ENCODE results near the gene HBD. TPM values are rescaled to one million over a fixed set of nuclear protein-coding genes. Genes with fewer than 3 reads are reported as not detected.

HBD gene
- total RNA-seq, 6 experiments from 2014 or later = not detected

DNA sequence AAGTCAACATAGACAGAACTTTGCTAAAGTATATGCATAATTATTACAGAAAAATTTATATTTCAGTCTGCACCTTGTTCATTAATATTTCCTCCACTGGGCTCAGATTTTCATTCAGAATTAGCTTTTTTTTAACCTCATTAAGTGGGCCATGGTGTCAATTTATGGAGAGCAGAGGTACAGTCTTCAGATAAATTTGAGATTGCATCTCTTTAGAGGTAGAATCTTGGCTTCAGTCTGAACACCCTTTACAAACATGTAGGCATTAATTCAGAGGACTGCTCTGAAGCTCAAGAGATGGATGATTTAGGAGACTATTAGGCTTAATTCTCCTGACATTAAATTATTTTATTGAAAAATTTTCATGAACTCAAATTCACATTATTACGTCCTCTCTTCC lies 4.0 kb downstream of the HBD start:
- H3K9me3 Mint-ChIP-seq = no peaks in the 10 kb centered on the region
- no peak for DNase-seq
- no peak overlapping the region for H3K27ac Mint-ChIP-seq
- H3K36me3 Mint-ChIP-seq (ENCODE audit: low read depth) = no peaks in the 10 kb centered on the region
- H3K4me3 Mint-ChIP-seq = no peak overlapping the region
- H3K27me3 Mint-ChIP-seq (ENCODE audit: insufficient read depth) = no peaks in the 10 kb centered on the region
- no peak for TF ChIP-seq CTCF (IDR thresholded peaks at IDR 0.05)
- H3K4me1 Mint-ChIP-seq (ENCODE audit: low read depth) = peaks cover 22% of the 10 kb centered on the region

DNA sequence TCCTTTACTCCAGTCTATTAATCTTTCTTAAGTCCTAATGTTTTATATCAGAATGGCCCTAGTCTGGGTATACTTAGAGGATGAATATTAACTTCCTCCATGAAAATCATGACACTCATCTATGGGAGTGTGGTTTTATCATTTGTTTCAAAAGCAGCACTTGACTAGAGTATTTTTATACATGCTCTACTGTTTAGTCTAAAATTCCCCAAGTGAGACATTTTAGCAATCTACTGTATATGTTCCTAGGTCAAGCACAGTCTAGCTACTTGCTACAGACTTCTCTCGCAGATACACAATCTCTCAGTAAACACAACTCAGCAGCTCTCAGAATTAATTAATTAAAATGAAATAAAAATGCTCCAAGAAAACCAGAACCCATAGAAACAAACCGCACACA lies 4.5 kb downstream of the HBD start:
- no peak overlapping the region for H3K4me3 Mint-ChIP-seq
- DNase-seq = no peak
- no peaks in the 10 kb centered on the region for H3K27me3 Mint-ChIP-seq (ENCODE audit: insufficient read depth)
- TF ChIP-seq CTCF (IDR thresholded peaks at IDR 0.05) = no peak
- no peak overlapping the region for H3K27ac Mint-ChIP-seq
- H3K4me1 Mint-ChIP-seq (ENCODE audit: low read depth) = peaks cover 22% of the 10 kb centered on the region
- H3K9me3 Mint-ChIP-seq = no peaks in the 10 kb centered on the region
- no peaks in the 10 kb centered on the region for H3K36me3 Mint-ChIP-seq (ENCODE audit: low read depth)

- TF ChIP-seq CTCF (IDR thresholded peaks at IDR 0.05) = no peak
- DNase-seq = no peak
- Mint-ChIP-seq H3K27me3 (ENCODE audit: insufficient read depth) (no peaks in the 10 kb centered on the region), H3K27ac (no peak overlapping the region), H3K36me3 (ENCODE audit: low read depth) (no peaks in the 10 kb centered on the region), H3K4me1 (ENCODE audit: low read depth) (peaks cover 19% of the 10 kb centered on the region), H3K9me3 (no peaks in the 10 kb centered on the region), H3K4me3 (no peak overlapping the region)
Observed at GRCh38 chr11:5229356-5229755, 4.9 kb downstream of the HBD start.

DNA sequence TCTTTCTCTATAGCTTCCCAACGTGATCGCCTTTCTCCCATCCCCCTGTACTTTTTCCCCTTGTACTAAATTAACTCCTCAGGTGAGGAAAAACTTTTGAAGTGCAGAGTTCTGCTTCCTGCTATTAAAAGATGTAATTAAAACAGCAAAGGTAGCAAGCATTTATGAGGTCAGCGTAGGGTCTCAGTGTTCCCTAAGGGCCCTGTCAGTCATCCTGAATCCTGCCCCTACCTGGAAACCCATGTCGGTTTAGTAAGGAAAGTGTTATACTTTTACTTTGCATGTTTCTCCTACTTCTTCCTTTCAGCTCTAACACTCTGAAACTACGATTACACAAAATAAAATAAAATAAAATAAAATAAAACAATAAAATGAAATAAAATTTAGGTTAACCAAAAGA lies 6.2 kb downstream of the HBD start:
- Mint-ChIP-seq H3K27ac (no peak overlapping the region), H3K4me1 (ENCODE audit: low read depth) (peaks cover 21% of the 10 kb centered on the region), H3K36me3 (ENCODE audit: low read depth) (no peaks in the 10 kb centered on the region), H3K9me3 (no peaks in the 10 kb centered on the region), H3K27me3 (ENCODE audit: insufficient read depth) (no peaks in the 10 kb centered on the region), H3K4me3 (no peak overlapping the region)
- TF ChIP-seq CTCF (IDR thresholded peaks at IDR 0.05) = no peak
- DNase-seq = no peak

GRCh38 chr11:5227681-5228080 lies 6.6 kb downstream of the HBD start:
- no peak for TF ChIP-seq CTCF (IDR thresholded peaks at IDR 0.05)
- Mint-ChIP-seq H3K9me3 (no peaks in the 10 kb centered on the region), H3K4me1 (ENCODE audit: low read depth) (peaks cover 21% of the 10 kb centered on the region), H3K27ac (no peak overlapping the region), H3K27me3 (ENCODE audit: insufficient read depth) (no peaks in the 10 kb centered on the region), H3K4me3 (no peak overlapping the region), H3K36me3 (ENCODE audit: low read depth) (no peaks in the 10 kb centered on the region)
- DNase-seq = no peak

DNA sequence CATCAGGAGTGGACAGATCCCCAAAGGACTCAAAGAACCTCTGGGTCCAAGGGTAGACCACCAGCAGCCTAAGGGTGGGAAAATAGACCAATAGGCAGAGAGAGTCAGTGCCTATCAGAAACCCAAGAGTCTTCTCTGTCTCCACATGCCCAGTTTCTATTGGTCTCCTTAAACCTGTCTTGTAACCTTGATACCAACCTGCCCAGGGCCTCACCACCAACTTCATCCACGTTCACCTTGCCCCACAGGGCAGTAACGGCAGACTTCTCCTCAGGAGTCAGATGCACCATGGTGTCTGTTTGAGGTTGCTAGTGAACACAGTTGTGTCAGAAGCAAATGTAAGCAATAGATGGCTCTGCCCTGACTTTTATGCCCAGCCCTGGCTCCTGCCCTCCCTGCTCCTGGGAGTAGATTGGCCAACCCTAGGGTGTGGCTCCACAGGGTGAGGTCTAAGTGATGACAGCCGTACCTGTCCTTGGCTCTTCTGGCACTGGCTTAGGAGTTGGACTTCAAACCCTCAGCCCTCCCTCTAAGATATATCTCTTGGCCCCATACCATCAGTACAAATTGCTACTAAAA lies 7.5 kb downstream of the HBD start, which contains the start of gene HBB:
Gene HBB, minus strand, starts transcription at position 340 of the 579 bp plus-strand sequence. Its CDS starts 50 bp downstream, at position 290.
- no peak for DNase-seq
- H3K4me1 Mint-ChIP-seq (ENCODE audit: low read depth) = peaks cover 14% of the 10 kb centered on the region
- H3K36me3 Mint-ChIP-seq (ENCODE audit: low read depth) = no peaks in the 10 kb centered on the region
- TF ChIP-seq CTCF (IDR thresholded peaks at IDR 0.05) = no peak
- H3K4me3 Mint-ChIP-seq = no peak within 1 kb of the TSS
- H3K27ac Mint-ChIP-seq = no peak within 1 kb of the TSS
- no peaks in the 10 kb centered on the region for H3K27me3 Mint-ChIP-seq (ENCODE audit: insufficient read depth)
- H3K9me3 Mint-ChIP-seq = no peaks in the 10 kb centered on the region

All from HFFc6 (cell line).